ENCODE data around the gene ACCS. TPM values are rescaled to one million over a fixed set of nuclear protein-coding genes. Genes with fewer than 3 reads are reported as not detected.
A peak's percentile ranks its signal among the peaks of the same experiment; 100 is the strongest.

ACCS gene
- total RNA-seq, 2 experiments from 2014 or later: 4.9 to 5.2 TPM

DNA sequence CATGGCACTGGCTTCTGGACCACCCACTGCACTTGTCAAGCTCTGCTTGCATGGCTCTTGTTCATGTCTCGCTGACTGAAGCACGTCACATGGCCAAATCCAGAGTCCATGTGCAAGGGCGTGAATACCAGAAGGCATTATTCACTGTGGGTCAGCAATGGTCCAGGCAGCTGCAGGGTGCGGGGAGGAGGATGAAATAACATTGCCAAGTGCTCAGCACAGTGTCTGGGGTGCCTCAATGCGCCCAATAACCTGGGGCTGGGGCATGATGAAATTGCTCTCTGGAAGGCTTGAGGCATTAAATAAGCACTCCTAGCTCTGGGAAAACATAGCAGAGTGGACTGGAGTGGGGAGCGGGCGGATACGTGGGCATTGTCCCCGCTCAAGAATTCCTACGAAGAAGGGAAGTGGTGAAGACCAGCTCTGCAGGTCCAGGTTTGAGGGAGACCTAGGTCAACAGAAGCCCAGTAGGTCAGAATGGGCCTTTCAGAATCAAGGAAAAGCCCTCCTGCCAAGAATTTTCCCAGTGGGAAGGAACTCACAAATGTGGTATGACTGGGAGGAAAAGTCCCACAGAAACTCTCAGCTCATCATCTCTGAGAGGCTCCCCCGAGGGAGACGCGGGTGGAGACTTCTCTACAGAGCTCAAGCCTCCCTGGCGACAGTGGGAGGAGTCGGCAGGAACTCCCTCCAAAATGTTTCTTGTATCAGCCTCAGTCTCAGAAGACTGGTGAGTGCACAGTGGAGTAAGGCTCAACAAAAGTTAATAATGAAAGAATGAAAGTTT lies 33.6 kb upstream of the ACCS start:
- no peak for DNase-seq

GRCh38 chr11:44033411-44033850 lies 32.6 kb upstream of the ACCS start:
- H3K4me3 Mint-ChIP-seq: no peak overlapping the region

More for the DNA sequence above, 33.6 kb upstream of the ACCS start:
- peaks cover 27% of the 10 kb centered on the region for H3K27me3 Mint-ChIP-seq
- H3K36me3 Mint-ChIP-seq: no peaks in the 10 kb centered on the region
- H3K4me3 Mint-ChIP-seq: no peak overlapping the region
- no peaks in the 10 kb centered on the region for H3K4me1 Mint-ChIP-seq
- no peaks in the 10 kb centered on the region for H3K9me3 Mint-ChIP-seq
- H3K27ac Mint-ChIP-seq: no peak overlapping the region

GRCh38 chr11:44033856-44034255 lies 32.2 kb upstream of the ACCS start:
- Mint-ChIP-seq H3K36me3 (no peaks in the 10 kb centered on the region), H3K4me3 (no peak overlapping the region), H3K4me1 (no peaks in the 10 kb centered on the region), H3K9me3 (no peaks in the 10 kb centered on the region), H3K27me3 (peaks cover 31% of the 10 kb centered on the region), H3K27ac (no peak overlapping the region)
- no peak for DNase-seq

More at GRCh38 chr11:44033411-44033850, 32.6 kb upstream of the ACCS start:
- H3K9me3 Mint-ChIP-seq: no peaks in the 10 kb centered on the region
- DNase-seq: no peak
- H3K36me3 Mint-ChIP-seq: no peaks in the 10 kb centered on the region
- H3K27ac Mint-ChIP-seq: no peak overlapping the region
- no peaks in the 10 kb centered on the region for H3K4me1 Mint-ChIP-seq
- H3K27me3 Mint-ChIP-seq: peaks cover 33% of the 10 kb centered on the region

GRCh38 chr11:44034639-44035038 lies 31.4 kb upstream of the ACCS start:
- no peak overlapping the region for H3K4me3 Mint-ChIP-seq
- DNase-seq: no peak

DNA sequence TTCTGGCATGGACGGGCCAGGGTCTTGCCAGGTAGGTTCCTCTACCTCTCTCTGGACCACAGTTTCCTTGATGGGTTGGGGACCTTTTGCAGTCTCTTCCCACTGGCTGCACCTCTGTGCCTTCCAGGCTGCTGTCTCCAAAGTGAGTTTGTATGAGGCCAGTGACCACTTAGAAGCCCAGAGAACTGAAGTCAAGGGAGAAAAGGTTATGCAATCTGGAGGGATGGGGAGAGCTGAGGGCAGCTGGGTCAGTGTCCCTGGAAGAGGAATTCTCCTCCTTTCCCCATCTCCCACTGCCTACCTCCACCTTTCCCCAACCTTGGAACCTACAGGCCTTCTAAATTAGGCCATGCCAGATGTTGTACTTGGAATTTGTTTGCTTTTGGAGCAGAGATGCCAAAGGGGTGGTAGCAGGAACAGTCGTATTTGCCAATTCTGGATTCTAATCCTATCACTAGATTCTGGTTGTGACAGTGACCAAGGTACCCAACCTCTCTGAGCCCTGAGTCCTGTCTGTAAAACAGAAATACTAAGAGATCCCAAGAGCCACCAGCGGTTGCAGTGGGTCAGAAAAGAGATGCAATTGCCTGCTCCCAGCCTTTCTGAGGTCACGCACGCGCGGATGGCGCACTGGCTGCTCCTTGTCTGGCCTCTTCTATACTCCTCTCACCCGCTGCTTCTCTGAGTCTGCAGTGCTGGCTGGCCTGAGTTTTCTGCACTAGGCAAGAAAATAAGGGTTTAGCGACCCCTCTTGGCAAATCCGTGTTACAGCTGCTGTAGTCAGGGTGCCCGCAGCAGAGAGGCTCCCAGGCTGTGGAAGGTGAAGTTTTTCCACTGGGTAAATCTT lies 29.0 kb upstream of the ACCS start:
- Mint-ChIP-seq H3K36me3 (no peaks in the 10 kb centered on the region), H3K27ac (no peak overlapping the region), H3K4me1 (no peaks in the 10 kb centered on the region), H3K27me3 (peaks cover 9% of the 10 kb centered on the region), H3K9me3 (peaks cover 5% of the 10 kb centered on the region), H3K4me3 (no peak overlapping the region)
- DNase-seq: peak; percentile 34

More at GRCh38 chr11:44034639-44035038, 31.4 kb upstream of the ACCS start:
- Mint-ChIP-seq H3K4me1 (no peaks in the 10 kb centered on the region), H3K9me3 (no peaks in the 10 kb centered on the region), H3K27ac (no peak overlapping the region), H3K27me3 (peaks cover 24% of the 10 kb centered on the region), H3K36me3 (no peaks in the 10 kb centered on the region)

DNA sequence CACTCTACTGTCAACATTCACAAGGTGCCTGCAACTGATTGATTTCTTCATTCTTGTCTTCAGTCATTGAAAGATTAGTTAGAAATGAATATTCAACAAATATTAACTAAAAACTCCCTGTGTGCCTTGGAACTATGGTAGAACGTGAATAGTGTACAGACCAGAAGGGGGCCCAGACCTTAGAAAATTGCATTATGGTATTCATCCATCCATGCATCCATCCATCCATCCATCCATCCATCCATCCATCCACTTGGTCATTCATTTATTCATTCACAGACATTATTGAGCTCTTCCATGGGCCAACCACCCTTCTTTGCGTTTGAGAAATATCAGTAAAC lies 28.4 kb upstream of the ACCS start:
- no peak for DNase-seq
- Mint-ChIP-seq H3K27ac (no peak overlapping the region), H3K9me3 (peaks cover 5% of the 10 kb centered on the region), H3K36me3 (no peaks in the 10 kb centered on the region), H3K4me3 (no peak overlapping the region), H3K4me1 (no peaks in the 10 kb centered on the region), H3K27me3 (peaks cover 9% of the 10 kb centered on the region)

GRCh38 chr11:44043157-44043556 lies 22.9 kb upstream of the ACCS start:
- H3K27ac Mint-ChIP-seq: no peak overlapping the region
- H3K27me3 Mint-ChIP-seq: peaks cover 2% of the 10 kb centered on the region
- no peak overlapping the region for H3K4me3 Mint-ChIP-seq
- no peaks in the 10 kb centered on the region for H3K4me1 Mint-ChIP-seq
- H3K9me3 Mint-ChIP-seq: peaks cover 5% of the 10 kb centered on the region
- no peaks in the 10 kb centered on the region for H3K36me3 Mint-ChIP-seq
- DNase-seq: no peak

DNA sequence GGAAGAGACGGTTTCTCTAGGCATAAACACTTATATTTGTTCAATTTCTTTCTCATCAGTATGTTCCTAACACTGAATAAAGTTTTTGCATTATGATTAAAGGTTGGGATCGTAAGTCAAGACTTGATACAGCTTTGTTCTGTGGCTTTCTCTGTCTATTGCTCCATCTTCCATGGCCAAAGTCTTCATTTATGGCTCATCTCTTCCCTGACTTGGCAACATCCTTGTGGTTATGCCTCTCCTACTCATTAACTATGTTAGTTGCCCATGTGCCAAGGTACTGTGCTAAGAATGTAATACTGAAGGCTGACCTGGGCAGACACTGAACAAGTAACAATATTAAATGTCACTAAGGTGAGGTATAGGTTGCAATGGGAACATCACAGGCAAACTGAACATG lies 19.9 kb upstream of the ACCS start:
- no peak for DNase-seq
- Mint-ChIP-seq H3K36me3 (no peaks in the 10 kb centered on the region), H3K9me3 (peaks cover 3% of the 10 kb centered on the region), H3K4me1 (no peaks in the 10 kb centered on the region), H3K4me3 (no peak overlapping the region), H3K27me3 (no peaks in the 10 kb centered on the region), H3K27ac (no peak overlapping the region)

- Mint-ChIP-seq H3K4me3 (no peak overlapping the region), H3K27me3 (no peaks in the 10 kb centered on the region), H3K4me1 (no peaks in the 10 kb centered on the region), H3K9me3 (no peaks in the 10 kb centered on the region), H3K27ac (no peak overlapping the region), H3K36me3 (no peaks in the 10 kb centered on the region)
- DNase-seq: no peak
These were observed 18.8 kb upstream of the ACCS start for GRCh38 chr11:44047298-44047697.

- Mint-ChIP-seq H3K4me1 (no peaks in the 10 kb centered on the region), H3K9me3 (no peaks in the 10 kb centered on the region), H3K36me3 (no peaks in the 10 kb centered on the region), H3K27me3 (no peaks in the 10 kb centered on the region), H3K4me3 (no peak within 1 kb of the TSS), H3K27ac (no peak within 1 kb of the TSS)
- no peak for DNase-seq
These were observed 18.1 kb upstream of the ACCS start, which contains the start of gene ACCSL for GRCh38 chr11:44047931-44048431. TSS of gene ACCSL (plus strand) at chr11:44047981. CDS start at chr11:44048037, 56 bp downstream.

GRCh38 chr11:44049832-44050231 lies 16.2 kb upstream of the ACCS start:
- no peak overlapping the region for H3K27ac Mint-ChIP-seq
- H3K4me3 Mint-ChIP-seq: no peak overlapping the region
- H3K9me3 Mint-ChIP-seq: no peaks in the 10 kb centered on the region
- no peaks in the 10 kb centered on the region for H3K36me3 Mint-ChIP-seq
- DNase-seq: no peak
- H3K27me3 Mint-ChIP-seq: no peaks in the 10 kb centered on the region
- H3K4me1 Mint-ChIP-seq: no peaks in the 10 kb centered on the region

DNA sequence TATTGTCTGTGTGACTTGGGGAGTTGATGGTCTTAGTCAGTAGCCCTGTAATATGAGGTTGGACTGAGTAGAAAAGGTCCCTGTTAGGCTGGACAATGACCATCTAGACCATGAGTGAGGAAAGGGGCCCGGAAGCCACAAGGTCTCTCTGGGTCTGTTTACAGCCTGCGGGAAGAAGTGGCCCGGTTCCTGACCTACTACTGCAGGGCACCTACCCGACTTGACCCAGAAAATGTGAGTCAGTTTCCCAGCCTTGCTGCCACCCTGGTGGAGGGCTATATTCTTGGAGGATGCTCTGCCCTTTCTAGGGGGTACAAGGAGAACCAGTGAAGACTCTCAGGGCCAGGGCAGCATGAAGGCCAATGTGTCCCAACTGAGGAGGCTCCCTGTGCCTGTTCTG lies 14.9 kb upstream of the ACCS start:
- Mint-ChIP-seq H3K4me3 (no peak overlapping the region), H3K9me3 (no peaks in the 10 kb centered on the region), H3K27ac (no peak overlapping the region), H3K27me3 (no peaks in the 10 kb centered on the region), H3K36me3 (no peaks in the 10 kb centered on the region), H3K4me1 (no peaks in the 10 kb centered on the region)
- no peak for DNase-seq

- Mint-ChIP-seq H3K4me3 (no peak overlapping the region), H3K9me3 (no peaks in the 10 kb centered on the region), H3K4me1 (no peaks in the 10 kb centered on the region), H3K27ac (no peak overlapping the region), H3K36me3 (no peaks in the 10 kb centered on the region), H3K27me3 (no peaks in the 10 kb centered on the region)
- no peak for DNase-seq
These were observed 8.7 kb upstream of the ACCS start for GRCh38 chr11:44057340-44057739.

DNA sequence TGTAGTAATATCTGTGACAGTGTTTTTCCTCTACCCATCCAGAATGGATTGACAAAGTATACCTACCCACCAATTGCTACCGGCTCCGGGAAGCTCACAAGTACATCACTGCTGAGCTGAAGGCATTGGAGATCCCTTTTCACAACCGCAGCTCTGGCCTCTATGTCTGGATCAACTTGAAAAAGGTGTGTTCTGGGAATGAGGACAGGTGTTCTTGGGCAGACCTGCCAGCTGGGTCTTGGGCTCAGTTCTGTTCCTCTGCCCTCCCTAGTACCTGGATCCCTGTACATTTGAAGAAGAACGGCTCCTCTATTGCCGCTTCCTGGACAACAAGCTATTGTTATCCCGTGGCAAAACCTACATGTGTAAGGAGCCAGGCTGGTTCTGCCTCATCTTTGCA lies 7.8 kb upstream of the ACCS start:
- Mint-ChIP-seq H3K4me1 (no peaks in the 10 kb centered on the region), H3K9me3 (no peaks in the 10 kb centered on the region), H3K36me3 (no peaks in the 10 kb centered on the region), H3K27me3 (no peaks in the 10 kb centered on the region), H3K27ac (no peak overlapping the region), H3K4me3 (no peak overlapping the region)
- DNase-seq: no peak

GRCh38 chr11:44065161-44065661 lies 859 bp upstream of the ACCS start:
- Mint-ChIP-seq H3K27ac (peak overlapping the region; percentile 89), H3K4me3 (peak overlapping the region; percentile 84), H3K4me1 (peaks cover 15% of the 10 kb centered on the region), H3K9me3 (no peaks in the 10 kb centered on the region), H3K27me3 (no peaks in the 10 kb centered on the region), H3K36me3 (no peaks in the 10 kb centered on the region)
- DNase-seq: no peak
